Stimulated activated CD4-positive, alpha-beta T cell treated with anti-CD3 and anti-CD28 coated beads, Interleukin-4, amount 100 ng/mL, for 4 hours (primary cell): ENCODE measurements around the gene COL27A1.

Experiments
- DNase-seq, 2 experiments: peaks; one replicate each; pipeline ENCODE4 v3.0.0-alpha.2; 2020

Gene COL27A1

GRCh38 chr9:114149765-114150340 lies 5.5 kb upstream of the COL27A1 start:
- no peak for DNase-seq

GRCh38 chr9:114150608-114151007 lies 4.7 kb upstream of the COL27A1 start:
- no peak for DNase-seq

GRCh38 chr9:114151426-114151956 lies 3.8 kb upstream of the COL27A1 start:
- no peak for DNase-seq

GRCh38 chr9:114153761-114154599 lies 1.4 kb upstream of the COL27A1 start:
- peak in 1 of 2 experiments; percentile 17 for DNase-seq

GRCh38 chr9:114154600-114155102 lies 686 bp upstream of the COL27A1 start:
- DNase-seq: no peak

GRCh38 chr9:114155995-114156656 lies 789 bp downstream of the COL27A1 start:
- DNase-seq: peak; percentile 14 to 29

- peak; percentile 22 to 50 for DNase-seq
Measured at GRCh38 chr9:114156657-114157421, 1.5 kb downstream of the COL27A1 start.

- no peak for DNase-seq
Measured at GRCh38 chr9:114157516-114158176, 2.3 kb downstream of the COL27A1 start.

GRCh38 chr9:114158482-114159130 lies 3.3 kb downstream of the COL27A1 start:
- DNase-seq: no peak

- DNase-seq: no peak
Measured at GRCh38 chr9:114159691-114160090, 4.4 kb downstream of the COL27A1 start.

- DNase-seq: no peak
Measured at GRCh38 chr9:114161513-114161912, 6.2 kb downstream of the COL27A1 start.

- DNase-seq: no peak
Measured at GRCh38 chr9:114163517-114163951, 8.2 kb downstream of the COL27A1 start.

GRCh38 chr9:114164191-114164794 lies 9.0 kb downstream of the COL27A1 start:
- DNase-seq: no peak

GRCh38 chr9:114165407-114166102 lies 10.2 kb downstream of the COL27A1 start:
- DNase-seq: no peak

GRCh38 chr9:114166103-114166470 lies 10.8 kb downstream of the COL27A1 start:
- DNase-seq: no peak

- DNase-seq: no peak
Measured at GRCh38 chr9:114166614-114167572, 11.6 kb downstream of the COL27A1 start.

GRCh38 chr9:114167591-114168091 lies 12.3 kb downstream of the COL27A1 start:
- no peak for DNase-seq

- DNase-seq: no peak
Measured at GRCh38 chr9:114168281-114169028, 13.1 kb downstream of the COL27A1 start.
